DND-41 (cell line): ENCODE data around the gene BOD1L2.

ENCODE experiments used
- CTCF ChIP-seq: IDR thresholded peaks from 2 replicates; pipeline ENCODE4 v1.5.1; 2012; ENCODE audit warnings: borderline replicate concordance, low read length, moderate library complexity, mild to moderate bottlenecking; ENCODE audit not compliant: poor library complexity, severe bottlenecking; ENCODE audit errors: extremely low read depth
- EZH2 ChIP-seq: IDR thresholded peaks from 3 replicates; pipeline ENCODE4 v1.6.1; 2012; ENCODE audit warnings: borderline replicate concordance, low read depth, mild to moderate bottlenecking, moderate library complexity, low read length, inconsistent platforms; ENCODE audit not compliant: severe bottlenecking

GRCh38 chr18:57116598-57117132 is 30.2 kb upstream of the BOD1L2 start:
- TF ChIP-seq CTCF (no peak), EZH2 (no peak)
